ENCODE results near the gene LSR. TPM values are rescaled to one million over a fixed set of nuclear protein-coding genes. Genes with fewer than 3 reads are reported as not detected.

LSR gene
- total RNA-seq, 1 experiment from 2014 or later = 211 TPM

- H3K79me2 ChIP-seq (ENCODE audit: insufficient read depth, low read length) = no peaks in the 10 kb centered on the region
- no peak overlapping the region for H2AFZ ChIP-seq (ENCODE audit: low read depth, low read length, poor library complexity, severe bottlenecking)
- H3K27me3 ChIP-seq (ENCODE audit: insufficient read depth, low read length) = no peaks in the 10 kb centered on the region
- H3K4me2 ChIP-seq (ENCODE audit: low read length) = no peak overlapping the region
- ATAC-seq (no peak), DNase-seq (ENCODE audit: low read depth, low spot score) (no peak)
- BruUV-seq (replicated peaks) = no TSS peak
- no peak overlapping the region for H3K9ac ChIP-seq (ENCODE audit: low read length)
- POLR2A ChIA-PET = no interaction called here
- TF ChIP-seq ZFX (IDR thresholded peaks at IDR 0.05) (no peak), FOSL1 (IDR thresholded peaks at IDR 0.05; ENCODE audit: low read depth) (no peak), SP1 (IDR thresholded peaks at IDR 0.05; ENCODE audit: low read depth) (no peak), CEBPB (IDR thresholded peaks at IDR 0.05; ENCODE audit: low read depth) (no peak), CBX3 (IDR thresholded peaks at IDR 0.05; ENCODE audit: low read depth) (no peak), RAD21 (IDR thresholded peaks at IDR 0.05; ENCODE audit: low read depth) (no peak)
- TF ChIP-seq, protein P1, sequence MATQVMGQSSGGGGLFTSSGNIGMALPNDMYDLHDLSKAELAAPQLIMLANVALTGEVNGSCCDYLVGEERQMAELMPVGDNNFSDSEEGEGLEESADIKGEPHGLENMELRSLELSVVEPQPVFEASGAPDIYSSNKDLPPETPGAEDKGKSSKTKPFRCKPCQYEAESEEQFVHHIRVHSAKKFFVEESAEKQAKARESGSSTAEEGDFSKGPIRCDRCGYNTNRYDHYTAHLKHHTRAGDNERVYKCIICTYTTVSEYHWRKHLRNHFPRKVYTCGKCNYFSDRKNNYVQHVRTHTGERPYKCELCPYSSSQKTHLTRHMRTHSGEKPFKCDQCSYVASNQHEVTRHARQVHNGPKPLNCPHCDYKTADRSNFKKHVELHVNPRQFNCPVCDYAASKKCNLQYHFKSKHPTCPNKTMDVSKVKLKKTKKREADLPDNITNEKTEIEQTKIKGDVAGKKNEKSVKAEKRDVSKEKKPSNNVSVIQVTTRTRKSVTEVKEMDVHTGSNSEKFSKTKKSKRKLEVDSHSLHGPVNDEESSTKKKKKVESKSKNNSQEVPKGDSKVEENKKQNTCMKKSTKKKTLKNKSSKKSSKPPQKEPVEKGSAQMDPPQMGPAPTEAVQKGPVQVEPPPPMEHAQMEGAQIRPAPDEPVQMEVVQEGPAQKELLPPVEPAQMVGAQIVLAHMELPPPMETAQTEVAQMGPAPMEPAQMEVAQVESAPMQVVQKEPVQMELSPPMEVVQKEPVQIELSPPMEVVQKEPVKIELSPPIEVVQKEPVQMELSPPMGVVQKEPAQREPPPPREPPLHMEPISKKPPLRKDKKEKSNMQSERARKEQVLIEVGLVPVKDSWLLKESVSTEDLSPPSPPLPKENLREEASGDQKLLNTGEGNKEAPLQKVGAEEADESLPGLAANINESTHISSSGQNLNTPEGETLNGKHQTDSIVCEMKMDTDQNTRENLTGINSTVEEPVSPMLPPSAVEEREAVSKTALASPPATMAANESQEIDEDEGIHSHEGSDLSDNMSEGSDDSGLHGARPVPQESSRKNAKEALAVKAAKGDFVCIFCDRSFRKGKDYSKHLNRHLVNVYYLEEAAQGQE (IDR thresholded peaks at IDR 0.05; ENCODE audit: low read depth) = no peak
- TF ChIP-seq, protein P2, sequence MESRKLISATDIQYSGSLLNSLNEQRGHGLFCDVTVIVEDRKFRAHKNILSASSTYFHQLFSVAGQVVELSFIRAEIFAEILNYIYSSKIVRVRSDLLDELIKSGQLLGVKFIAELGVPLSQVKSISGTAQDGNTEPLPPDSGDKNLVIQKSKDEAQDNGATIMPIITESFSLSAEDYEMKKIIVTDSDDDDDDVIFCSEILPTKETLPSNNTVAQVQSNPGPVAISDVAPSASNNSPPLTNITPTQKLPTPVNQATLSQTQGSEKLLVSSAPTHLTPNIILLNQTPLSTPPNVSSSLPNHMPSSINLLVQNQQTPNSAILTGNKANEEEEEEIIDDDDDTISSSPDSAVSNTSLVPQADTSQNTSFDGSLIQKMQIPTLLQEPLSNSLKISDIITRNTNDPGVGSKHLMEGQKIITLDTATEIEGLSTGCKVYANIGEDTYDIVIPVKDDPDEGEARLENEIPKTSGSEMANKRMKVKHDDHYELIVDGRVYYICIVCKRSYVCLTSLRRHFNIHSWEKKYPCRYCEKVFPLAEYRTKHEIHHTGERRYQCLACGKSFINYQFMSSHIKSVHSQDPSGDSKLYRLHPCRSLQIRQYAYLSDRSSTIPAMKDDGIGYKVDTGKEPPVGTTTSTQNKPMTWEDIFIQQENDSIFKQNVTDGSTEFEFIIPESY (IDR thresholded peaks at IDR 0.05; ENCODE audit: extremely low read depth, insufficient replicate concordance, low read length) = no peak
- RAD21 ChIA-PET (ENCODE audit: low non-redundant PET in 1 of 2, low total read pairs in 2 of 2, uncharacterized antibody in 2 of 2, unreplicated experiment in 2 of 2) = interaction anchor here in 1 of 2 experiments (1.3 kb wide), 1 partner anchor 75 kb away, joined by 3 read pairs; no protein-coding TSS in a partner anchor
- H3K4me3 ChIP-seq (replicated peaks in 1 of 2; ENCODE audit: low read depth in 1 of 2, low read length in 2 of 2) = no peak overlapping the region
- no peaks in the 10 kb centered on the region for H3K36me3 ChIP-seq (ENCODE audit: control insufficient read depth in 1 of 2, insufficient read depth in 2 of 2, low read length in 2 of 2)
- CTCF ChIA-PET = no interaction called here
- intact Hi-C loops (cut with micrococcal nuclease) = no loop called here
- no peak overlapping the region for H3K27ac ChIP-seq (ENCODE audit: low read depth, low read length)
- H3K4me1 ChIP-seq (ENCODE audit: control insufficient read depth in 1 of 2, insufficient read depth in 2 of 2, low read length in 2 of 2) = peaks cover 18 to 42% of the 10 kb centered on the region in 2 experiments
- no peaks in the 10 kb centered on the region for H4K20me1 ChIP-seq (ENCODE audit: insufficient read depth)
- no peaks in the 10 kb centered on the region for H3K9me2 ChIP-seq (ENCODE audit: insufficient read depth)
- peaks cover 4 to 11% of the 10 kb centered on the region in 2 experiments; a peak in 2 of 4 replicates for H3K9me3 ChIP-seq (ENCODE audit: control insufficient read depth in 1 of 2, insufficient read depth in 1 of 2, low read depth in 1 of 2, low read length in 2 of 2)
Measured at GRCh38 chr19:35216016-35216832, 32.6 kb upstream of the LSR start.
